Astrocyte (in vitro differentiated cells and primary cell): ENCODE results near the gene CHD5. TPM values are rescaled to one million over a fixed set of nuclear protein-coding genes. Genes with fewer than 3 reads are reported as not detected.

ENCODE experiments used
- DNase-seq: peaks from one replicate; pipeline ENCODE4 v3.0.0-alpha.2; 2010; ENCODE audit warnings: low read depth
- FAIRE-seq: peaks from 2 replicates; lab custom pipeline; 2011; peaks lifted over from hg19 to GRCh38; lab: Jason Lieb, UNC
- H2AFZ ChIP-seq: 2 replicates; pipeline ENCODE4 v1.6.0; 2012; ENCODE audit warnings: low read depth, low read length, inconsistent platforms
- H3K27ac ChIP-seq: 2 replicates; pipeline ENCODE4 v1.5.1; 2011; ENCODE audit warnings: low read depth, low read length, inconsistent platforms
- H3K27me3 ChIP-seq: 2 replicates; pipeline ENCODE4 v1.6.0; 2011; ENCODE audit warnings: low read length, inconsistent platforms; ENCODE audit not compliant: insufficient read depth
- H3K36me3 ChIP-seq: 2 replicates; pipeline ENCODE4 v1.5.1; 2011; ENCODE audit warnings: low read length, inconsistent platforms; ENCODE audit not compliant: insufficient read depth
- H3K4me1 ChIP-seq: 2 replicates; pipeline ENCODE4 v1.5.1; 2011; ENCODE audit warnings: low read length, inconsistent platforms; ENCODE audit not compliant: insufficient read depth
- H3K4me2 ChIP-seq: 2 replicates; pipeline ENCODE4 v1.6.0; 2012; ENCODE audit warnings: low read length, inconsistent platforms
- H3K4me3 ChIP-seq: 2 replicates; pipeline ENCODE4 v1.5.1; 2011; ENCODE audit warnings: low read depth, mild to moderate bottlenecking, low read length, inconsistent platforms; ENCODE audit not compliant: insufficient read depth
- H3K79me2 ChIP-seq: 2 replicates; pipeline ENCODE4 v1.6.0; 2012; ENCODE audit warnings: mild to moderate bottlenecking, low read length, inconsistent platforms; ENCODE audit not compliant: insufficient read depth
- H3K9ac ChIP-seq: 2 replicates; pipeline ENCODE4 v1.6.0; 2012; ENCODE audit warnings: mild to moderate bottlenecking, low read length, inconsistent platforms
- H3K9me3 ChIP-seq: 2 replicates; pipeline ENCODE4 v1.5.1; 2012; ENCODE audit warnings: low read depth, mild to moderate bottlenecking, low read length, inconsistent platforms; ENCODE audit not compliant: insufficient read depth
- H4K20me1 ChIP-seq: 2 replicates; pipeline ENCODE4 v1.6.0; 2012; ENCODE audit warnings: low read length, inconsistent platforms; ENCODE audit not compliant: insufficient read depth
- H3K27ac Mint-ChIP-seq: one replicate; pipeline ENCODE4 v1.8.0; 2021; ENCODE audit warnings: mild to moderate bottlenecking, mixed read lengths; ENCODE audit not compliant: unreplicated experiment
- H3K27me3 Mint-ChIP-seq: one replicate; pipeline ENCODE4 v1.8.0; 2021; ENCODE audit warnings: low read depth, mixed read lengths; ENCODE audit not compliant: unreplicated experiment
- H3K36me3 Mint-ChIP-seq: one replicate; pipeline ENCODE4 v1.8.0; 2021; ENCODE audit warnings: low read depth, mixed read lengths; ENCODE audit not compliant: unreplicated experiment
- H3K4me1 Mint-ChIP-seq: one replicate; pipeline ENCODE4 v1.8.0; 2021; ENCODE audit warnings: low read depth, mixed read lengths; ENCODE audit not compliant: unreplicated experiment
- H3K4me3 Mint-ChIP-seq: one replicate; pipeline ENCODE4 v1.8.0; 2021; ENCODE audit warnings: mild to moderate bottlenecking, moderate library complexity, mixed read lengths; ENCODE audit not compliant: unreplicated experiment
- H3K9me3 Mint-ChIP-seq: one replicate; pipeline ENCODE4 v1.8.0; 2021; ENCODE audit warnings: mild to moderate bottlenecking, mixed read lengths; ENCODE audit not compliant: unreplicated experiment
- CTCF ChIP-seq: IDR thresholded peaks from 2 replicates; pipeline ENCODE4 v1.5.1; 2011; ENCODE audit warnings: low read depth, mild to moderate bottlenecking, inconsistent platforms, low read length, moderate library complexity; ENCODE audit not compliant: insufficient read depth
- EZH2 ChIP-seq: IDR thresholded peaks from 2 replicates; pipeline ENCODE4 v1.6.1; 2012; ENCODE audit warnings: mild to moderate bottlenecking, low read length, inconsistent platforms; ENCODE audit not compliant: insufficient read depth
- total RNA-seq: library from RNA; stranded (reverse); gene quantifications from 2 replicates; pipeline ENCODE4 v1.2.1, GENCODE V29; 2021

The CHD5 gene
- total RNA-seq, 1 donor from 2014 or later = 0.18 TPM

DNA sequence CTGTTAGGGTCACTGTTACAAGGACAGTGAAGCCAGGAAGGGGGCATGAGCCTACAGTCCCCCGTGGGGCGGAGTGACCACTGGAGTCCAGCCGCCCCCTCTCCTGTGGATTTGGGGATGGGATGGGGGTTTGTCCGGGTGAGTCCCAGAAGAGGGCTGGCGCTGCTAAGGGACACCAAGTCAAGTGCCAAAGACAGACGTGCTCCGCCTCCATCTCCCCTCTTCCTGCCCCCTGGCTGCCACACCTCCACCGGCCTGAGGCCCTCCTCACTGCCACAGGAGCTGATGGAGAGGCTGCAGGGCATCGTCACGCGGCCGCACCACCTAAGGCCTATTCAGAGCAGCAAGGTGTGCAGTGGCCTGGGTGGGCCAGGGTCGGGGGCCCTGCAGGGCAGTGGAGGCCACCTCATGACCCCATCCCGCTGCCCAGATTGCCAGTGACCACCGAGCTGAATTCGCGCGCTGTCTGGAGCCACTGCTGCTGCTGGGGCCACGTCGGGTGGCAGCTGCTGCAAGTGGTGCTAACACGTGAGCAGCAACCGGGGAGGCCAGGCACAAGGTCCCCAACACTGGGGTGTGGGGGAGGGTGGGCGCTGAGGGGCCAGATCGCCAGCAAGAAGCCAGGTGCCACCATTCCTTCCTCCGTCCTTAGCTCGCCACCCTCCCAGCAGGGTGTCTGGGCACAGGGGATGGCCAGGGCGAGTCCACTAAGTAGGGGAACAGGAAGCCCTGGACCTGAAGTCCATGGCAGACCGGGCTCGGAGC, 30.7 kb upstream of the CHD5 start:
- no peak for FAIRE-seq

GRCh38 chr1:6209661-6210580, 29.8 kb upstream of the CHD5 start:
- peak overlapping the region; percentile 76 for H3K4me3 Mint-ChIP-seq
- peaks cover 7% of the 10 kb centered on the region for H3K36me3 ChIP-seq
- H3K9me3 Mint-ChIP-seq = no peaks in the 10 kb centered on the region
- no peak overlapping the region for H3K27ac Mint-ChIP-seq
- H3K27me3 Mint-ChIP-seq = peaks cover 5% of the 10 kb centered on the region
- peaks cover 27% of the 10 kb centered on the region for H4K20me1 ChIP-seq
- H3K27ac ChIP-seq = no peak overlapping the region
- H3K4me1 ChIP-seq = peaks cover 24% of the 10 kb centered on the region
- TF ChIP-seq EZH2 (no peak), CTCF (no peak)
- peak overlapping the region; percentile 48 for H3K4me3 ChIP-seq
- H3K9me3 ChIP-seq = no peaks in the 10 kb centered on the region
- peak overlapping the region; percentile 87 for H2AFZ ChIP-seq
- peaks cover 10% of the 10 kb centered on the region for H3K36me3 Mint-ChIP-seq
- no peak for DNase-seq
- H3K27me3 ChIP-seq = no peaks in the 10 kb centered on the region
- no peak for FAIRE-seq
- peaks cover 3% of the 10 kb centered on the region for H3K4me1 Mint-ChIP-seq
- peak overlapping the region; percentile 80 for H3K4me2 ChIP-seq
- no peaks in the 10 kb centered on the region for H3K79me2 ChIP-seq
- peak overlapping the region; percentile 41 for H3K9ac ChIP-seq

More for the DNA sequence above, 30.7 kb upstream of the CHD5 start:
- Mint-ChIP-seq H3K4me3 (no peak overlapping the region), H3K36me3 (peaks cover 14% of the 10 kb centered on the region), H3K27ac (no peak overlapping the region), H3K27me3 (peaks cover 8% of the 10 kb centered on the region), H3K9me3 (no peaks in the 10 kb centered on the region), H3K4me1 (peaks cover 3% of the 10 kb centered on the region)
- H3K9ac ChIP-seq = no peak overlapping the region
- H3K4me2 ChIP-seq = no peak overlapping the region
- H3K79me2 ChIP-seq = no peaks in the 10 kb centered on the region
- H3K27ac ChIP-seq = no peak overlapping the region
- H4K20me1 ChIP-seq = peaks cover 27% of the 10 kb centered on the region
- DNase-seq = no peak
- H3K9me3 ChIP-seq = no peaks in the 10 kb centered on the region
- TF ChIP-seq CTCF (no peak), EZH2 (no peak)
- H3K4me1 ChIP-seq = peaks cover 20% of the 10 kb centered on the region
- H2AFZ ChIP-seq = no peak overlapping the region
- no peak overlapping the region for H3K4me3 ChIP-seq
- H3K36me3 ChIP-seq = peaks cover 7% of the 10 kb centered on the region
- no peaks in the 10 kb centered on the region for H3K27me3 ChIP-seq
